GM19035 (cell line): ENCODE data around the gene HOXA5.

Experiments used
- ATAC-seq: cut with Tn5 transposase; IDR thresholded peaks from one replicate; pipeline ENCODE4 v1.9.1; 2021; ENCODE audit not compliant: unreplicated experiment

HOXA5 gene

GRCh38 chr7:27143023-27143949 is at the start of gene HOXA5:
HOXA5 (minus strand) TSS chr7:27143681; CDS start chr7:27143607, 74 bp downstream.
- ATAC-seq, result peak; percentile 73

- no peak for ATAC-seq
These were observed 49.3 kb upstream of the HOXA5 start for GRCh38 chr7:27192546-27193334.

- ATAC-seq, result no peak
These were observed 48.5 kb upstream of the HOXA5 start for GRCh38 chr7:27191833-27192545.

GRCh38 chr7:27191161-27191731 is 47.8 kb upstream of the HOXA5 start:
- no peak for ATAC-seq

- no peak for ATAC-seq
These were observed 46.7 kb upstream of the HOXA5 start for GRCh38 chr7:27189997-27190748.

GRCh38 chr7:27189295-27189996 is 46.0 kb upstream of the HOXA5 start:
- ATAC-seq, result no peak

GRCh38 chr7:27188386-27189294 is 45.2 kb upstream of the HOXA5 start:
- no peak for ATAC-seq

GRCh38 chr7:27187475-27188385 is 44.2 kb upstream of the HOXA5 start:
- no peak for ATAC-seq

GRCh38 chr7:27186668-27187474 is 43.4 kb upstream of the HOXA5 start:
- ATAC-seq, result no peak

- ATAC-seq, result no peak
These were observed 42.6 kb upstream of the HOXA5 start for GRCh38 chr7:27185854-27186667.

GRCh38 chr7:27185013-27185853 is 41.8 kb upstream of the HOXA5 start, which contains the start of gene HOXA11:
HOXA11 (minus strand) TSS chr7:27185232; CDS start chr7:27185144, 88 bp downstream.
- no peak for ATAC-seq

GRCh38 chr7:27184337-27185012 is 41.0 kb upstream of the HOXA5 start:
- ATAC-seq, result no peak

GRCh38 chr7:27183682-27184336 is 40.3 kb upstream of the HOXA5 start:
- no peak for ATAC-seq
